HG02970 (cell line): ENCODE results near the gene RBM43.
"Not testable (repeated sequence)": the region's sequence is repeated elsewhere in the genome, so short reads cannot be mapped to it uniquely, and the experiment has no call there.

Source experiments
- ATAC-seq: cut with Tn5 transposase; IDR thresholded peaks from one replicate; pipeline ENCODE4 v1.9.1; 2021; ENCODE audit warnings: mild to moderate bottlenecking, moderate library complexity, moderate number of reproducible peaks; ENCODE audit not compliant: unreplicated experiment, low FRiP score

The RBM43 gene

DNA sequence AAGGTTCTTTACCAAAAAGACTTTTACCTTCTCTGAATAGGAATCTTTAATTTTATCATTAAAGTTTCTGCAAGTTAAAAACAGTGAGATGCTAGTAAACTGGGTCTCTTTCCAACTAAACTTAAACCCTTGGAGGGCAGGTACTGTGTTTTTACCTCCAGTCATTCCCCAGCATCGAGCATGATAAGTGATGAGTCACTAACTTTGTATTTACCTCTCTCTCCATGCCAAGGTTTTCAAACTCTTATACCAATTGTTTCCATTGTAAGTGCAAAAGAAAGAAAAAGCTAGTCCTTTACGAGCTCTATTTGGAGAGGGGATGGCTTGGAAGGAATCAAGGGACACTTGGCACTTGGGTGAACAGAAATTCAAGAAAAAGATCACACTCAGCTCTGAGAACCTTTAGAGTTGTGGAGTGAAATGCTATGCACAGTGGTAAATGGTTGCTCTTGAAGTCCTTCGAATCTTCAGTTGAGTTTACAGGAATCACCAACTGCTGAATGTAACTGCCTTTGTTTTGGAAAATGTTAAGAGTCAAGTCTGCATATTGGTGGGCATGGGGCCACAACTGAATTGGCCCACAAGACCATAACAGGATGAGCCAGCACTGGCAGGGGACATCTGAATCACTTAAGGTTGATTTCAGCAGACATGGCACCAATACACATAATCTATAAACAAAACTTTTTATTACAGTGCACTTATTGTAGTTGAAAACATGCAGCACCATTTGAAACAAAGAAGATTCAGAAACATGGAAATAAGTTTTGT is 8.3 kb upstream of the RBM43 start:
- ATAC-seq: no peak

DNA sequence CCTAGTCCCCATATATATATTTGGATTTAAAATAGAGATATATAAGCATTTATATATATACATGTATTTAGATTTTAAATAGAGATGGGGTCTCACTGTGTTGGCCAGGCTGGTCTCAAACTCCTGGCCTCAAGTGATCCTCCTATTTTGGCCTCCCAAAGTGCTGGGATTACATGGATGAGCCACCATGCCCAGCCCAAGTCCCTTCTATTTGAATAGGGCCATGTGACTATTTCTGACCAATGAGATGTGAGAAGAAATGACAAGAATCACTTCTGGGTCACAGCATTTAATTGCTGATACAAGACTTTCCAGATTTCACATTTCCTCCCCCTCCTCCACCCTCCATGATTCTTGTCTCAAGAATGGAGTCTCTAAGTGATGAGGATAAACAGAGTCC is 6.4 kb upstream of the RBM43 start:
- ATAC-seq: no peak

DNA sequence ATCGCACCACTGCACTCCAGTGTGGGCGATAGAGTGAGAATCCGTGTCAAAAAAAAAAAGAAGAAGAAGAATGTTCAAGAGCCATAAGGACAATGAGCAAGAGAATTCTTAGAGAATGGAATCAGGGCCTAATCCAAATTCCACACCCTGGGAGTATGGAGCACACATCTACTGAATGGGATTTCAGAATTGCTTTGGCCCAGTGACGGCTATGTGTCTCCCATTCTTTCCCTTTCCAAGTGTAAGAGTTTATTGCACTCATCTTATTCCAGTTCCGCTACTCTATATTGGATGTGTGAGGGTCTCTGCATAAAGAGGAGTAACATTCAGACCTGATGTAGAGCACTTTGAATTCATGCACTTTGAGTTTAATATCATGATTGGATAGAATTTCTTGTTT is 5.9 kb upstream of the RBM43 start:
- ATAC-seq: no peak

DNA sequence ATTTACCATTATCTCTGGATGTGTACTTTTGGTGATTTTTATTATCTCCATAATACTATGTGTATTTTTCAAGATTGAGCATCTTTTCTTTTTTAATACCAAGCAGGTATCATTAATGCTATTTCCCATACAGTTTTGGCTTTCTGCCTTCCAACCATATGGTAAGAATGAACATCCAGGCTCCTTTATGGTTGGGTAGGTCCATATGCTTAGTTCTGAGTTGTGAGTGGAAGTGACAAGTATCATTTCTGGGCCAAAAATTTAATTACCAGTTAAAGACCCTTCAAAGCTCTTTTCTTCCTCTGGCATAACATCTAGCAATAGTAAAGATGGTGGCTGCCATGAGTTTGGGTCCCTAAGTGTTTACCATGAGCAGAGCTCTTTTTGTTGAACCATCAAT is 4.3 kb upstream of the RBM43 start:
- ATAC-seq: no peak

DNA sequence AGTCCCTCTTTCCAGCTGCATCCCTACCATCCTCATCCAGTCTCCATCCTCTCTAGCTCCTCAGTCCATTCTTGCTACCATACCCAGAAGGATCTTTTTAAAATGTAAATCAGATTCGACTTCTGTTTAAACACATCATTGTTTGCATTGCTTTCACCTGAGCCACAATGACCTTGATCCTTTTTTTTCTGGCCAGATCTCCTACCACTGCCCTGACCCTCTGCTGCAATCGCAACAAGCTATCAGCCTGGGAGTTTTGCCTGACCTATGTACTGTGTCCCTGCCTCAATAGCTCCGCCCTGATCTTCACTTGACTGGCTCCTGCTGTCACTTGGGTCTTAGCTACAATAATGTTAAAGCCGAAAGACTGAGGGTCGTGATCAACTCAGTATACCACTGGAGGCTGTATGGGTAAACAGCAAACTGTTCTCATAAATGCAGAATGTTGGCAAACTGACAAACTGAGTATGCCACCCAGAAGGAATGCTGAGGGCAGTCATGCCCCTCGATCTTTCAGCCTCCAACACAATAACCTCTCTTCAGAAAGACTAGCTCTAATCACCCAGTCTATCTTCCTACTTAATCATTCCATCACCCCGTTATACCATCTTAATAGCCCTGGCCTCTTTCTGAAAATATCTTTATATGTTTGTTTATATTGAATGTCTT is 2.6 kb upstream of the RBM43 start:
- no peak for ATAC-seq

DNA sequence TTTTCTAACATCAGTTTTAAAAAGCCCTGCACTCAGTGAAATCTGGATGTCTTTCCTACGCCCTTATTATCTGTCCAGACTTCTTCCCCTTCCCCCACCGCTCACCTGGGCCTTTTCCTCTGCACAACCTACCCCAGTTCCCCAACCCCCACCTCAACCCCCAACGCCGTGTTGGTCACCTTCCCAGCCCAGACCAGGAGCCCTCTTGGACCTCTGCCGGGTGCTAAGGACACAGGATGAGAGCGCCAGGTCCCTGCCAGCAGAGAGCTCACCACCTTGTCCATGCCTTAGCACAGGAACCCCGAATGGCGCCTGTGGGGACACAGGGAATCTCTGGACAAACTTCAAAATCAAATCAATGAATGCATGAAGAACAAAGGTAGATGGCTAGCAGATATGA is 966 bp upstream of the RBM43 start:
- no peak for ATAC-seq

DNA sequence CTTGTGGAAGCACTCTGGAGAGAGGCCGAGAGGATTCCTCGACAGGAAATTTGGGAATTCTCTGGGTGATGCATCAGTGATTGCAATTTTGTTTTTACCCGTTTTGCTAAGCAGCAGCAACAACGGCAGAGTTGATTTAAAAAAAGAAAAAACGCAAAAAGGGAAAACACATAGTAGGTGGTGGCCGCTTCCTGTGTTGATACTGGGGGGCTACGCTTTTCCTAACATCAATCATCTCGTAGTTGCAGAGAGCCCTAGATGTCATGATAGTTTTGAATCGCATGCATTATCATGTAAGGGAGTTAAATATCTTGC is 271 bp upstream of the RBM43 start:
- ATAC-seq: no peak

DNA sequence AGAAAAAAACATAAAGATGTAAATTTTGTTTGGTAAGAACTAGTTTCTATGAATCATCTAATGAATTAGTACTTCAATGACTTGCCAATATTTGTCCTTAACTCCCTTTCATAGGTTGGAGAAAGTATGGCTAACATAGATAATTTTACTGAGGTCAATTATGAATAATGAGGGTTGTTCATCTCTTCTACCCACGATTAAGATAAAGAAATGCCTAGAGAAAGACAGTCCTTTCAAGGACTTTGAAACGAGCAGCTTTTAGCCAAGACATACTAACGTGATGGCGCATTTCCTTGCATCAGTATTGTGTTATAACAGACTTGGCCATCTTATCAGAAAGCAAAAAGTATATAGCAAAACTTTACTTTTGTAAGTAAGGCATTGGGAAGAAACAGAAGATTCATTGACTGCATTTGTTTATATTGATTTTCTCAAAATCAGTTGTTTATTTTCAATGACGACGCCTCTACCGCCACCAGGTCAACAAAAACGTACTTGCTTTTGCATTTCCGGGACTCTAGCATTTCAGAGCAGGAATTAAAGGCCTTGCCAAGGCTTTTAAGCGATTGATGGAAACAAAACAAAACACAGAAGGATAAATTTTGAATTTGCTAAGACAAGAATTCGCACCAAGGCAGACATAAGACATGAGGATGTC is 961 bp downstream of the RBM43 start:
- ATAC-seq: no peak

DNA sequence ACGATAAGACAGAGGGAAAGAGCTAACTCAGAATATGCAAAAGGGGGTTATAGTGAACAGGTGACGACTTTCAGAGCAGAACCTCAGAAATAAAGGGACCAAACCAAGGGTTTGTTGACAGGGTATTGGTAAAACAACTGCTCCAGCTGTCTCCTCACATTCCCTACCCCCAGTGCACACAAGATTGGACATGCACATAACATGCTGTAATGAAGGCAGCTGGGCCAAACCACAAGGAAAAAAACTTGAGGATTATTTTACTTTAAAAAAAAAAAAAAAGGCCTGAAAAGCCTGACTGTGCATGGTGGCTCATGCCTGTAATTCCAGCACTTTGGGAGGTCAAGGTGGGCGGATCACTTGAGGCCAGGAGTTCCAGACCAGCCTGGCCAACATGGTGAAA is 3.5 kb downstream of the RBM43 start:
- no peak for ATAC-seq

DNA sequence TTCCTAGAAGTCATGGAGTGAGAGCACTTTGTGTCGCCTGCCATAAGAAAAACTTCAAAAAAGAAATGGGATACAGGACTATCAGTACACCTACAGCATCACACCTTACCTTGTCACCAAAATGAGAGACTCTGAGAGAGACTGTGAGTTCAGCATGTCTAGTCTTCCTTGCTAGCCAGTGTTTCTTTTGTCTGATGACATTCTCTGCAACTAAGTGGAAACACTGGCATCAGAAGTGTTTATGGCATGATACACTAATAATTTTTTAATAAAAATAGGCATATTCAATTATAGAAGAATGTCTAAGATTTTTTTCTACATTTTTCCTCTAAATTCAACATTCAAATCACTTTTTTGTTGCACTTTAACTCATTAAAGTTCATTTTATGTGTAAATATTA is 9.0 kb downstream of the RBM43 start:
- no peak for ATAC-seq

DNA sequence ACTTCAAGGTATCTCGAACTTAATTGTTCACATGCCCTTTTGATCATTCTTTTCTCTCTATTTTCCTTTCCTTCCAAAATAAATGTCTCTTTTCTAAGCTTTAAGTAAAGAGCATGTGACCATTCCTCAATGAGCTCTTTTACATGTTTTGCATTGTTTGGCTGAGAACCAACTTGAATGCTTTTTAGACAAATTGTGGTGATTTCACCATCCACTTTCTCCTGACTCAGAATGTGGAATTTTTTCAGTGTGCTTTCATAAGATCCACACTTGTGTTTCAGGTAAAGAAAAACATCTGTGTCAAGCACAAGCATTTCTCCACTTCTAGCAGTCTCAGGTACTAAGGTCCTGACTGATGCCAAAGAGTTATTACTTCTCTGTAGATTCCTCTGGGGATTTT is 10.7 kb downstream of the RBM43 start:
- ATAC-seq: no peak

DNA sequence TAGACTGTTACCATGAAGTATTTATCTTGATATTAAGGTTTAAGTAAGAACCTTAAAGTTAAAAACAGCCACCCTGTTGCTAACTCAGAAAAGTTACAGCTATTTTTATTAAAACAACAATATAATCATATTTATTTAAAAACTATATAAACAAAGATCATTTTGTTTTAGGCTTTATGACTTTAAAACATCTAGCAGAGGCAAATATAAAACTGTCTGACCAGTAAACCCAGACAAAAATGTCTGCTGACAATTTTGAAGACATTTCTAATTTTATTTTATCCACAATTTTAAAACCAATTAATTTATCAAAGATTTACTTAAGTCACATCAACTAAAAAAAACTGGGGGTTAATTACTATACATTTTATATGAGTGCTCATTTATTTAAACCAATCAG is 14.2 kb downstream of the RBM43 start:
- ATAC-seq: no peak

DNA sequence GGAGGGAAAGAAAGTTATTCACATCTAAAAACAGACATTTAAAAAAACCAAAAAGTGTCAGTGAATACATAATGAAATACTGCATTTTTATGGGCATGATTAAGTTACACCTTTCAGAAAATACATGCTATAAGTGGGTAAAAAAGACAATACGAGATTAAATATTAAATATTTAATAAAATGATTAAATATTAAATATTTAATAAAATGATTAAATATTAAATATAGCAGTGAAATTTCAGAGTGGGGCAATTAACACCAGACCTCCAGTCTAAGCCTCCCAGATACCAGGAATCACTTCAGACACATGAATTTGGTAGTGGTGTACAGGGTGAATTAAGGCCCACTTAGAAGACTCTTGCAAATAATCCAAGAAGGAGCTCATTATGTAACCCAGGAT is 15.5 kb downstream of the RBM43 start:
- ATAC-seq: no peak

DNA sequence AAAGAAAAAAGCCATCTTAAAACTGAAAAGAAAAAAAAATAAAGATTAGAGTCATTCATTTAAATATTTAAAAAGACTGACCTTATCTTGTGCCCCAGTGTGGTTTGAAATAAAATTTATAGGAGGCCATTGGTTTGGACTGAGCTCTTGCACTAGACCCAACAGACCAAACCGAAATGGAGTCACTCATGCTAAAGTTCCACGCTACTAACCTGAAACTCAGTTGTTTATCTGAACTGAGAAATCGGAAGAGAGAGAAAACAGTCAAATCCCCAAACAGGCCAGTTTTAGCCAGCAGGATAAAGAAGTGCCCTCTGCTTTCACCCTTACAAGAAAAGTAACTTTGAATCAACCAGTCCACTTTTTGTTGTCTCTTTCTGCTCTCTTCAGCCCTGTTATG is 18.2 kb downstream of the RBM43 start:
- ATAC-seq: no peak

DNA sequence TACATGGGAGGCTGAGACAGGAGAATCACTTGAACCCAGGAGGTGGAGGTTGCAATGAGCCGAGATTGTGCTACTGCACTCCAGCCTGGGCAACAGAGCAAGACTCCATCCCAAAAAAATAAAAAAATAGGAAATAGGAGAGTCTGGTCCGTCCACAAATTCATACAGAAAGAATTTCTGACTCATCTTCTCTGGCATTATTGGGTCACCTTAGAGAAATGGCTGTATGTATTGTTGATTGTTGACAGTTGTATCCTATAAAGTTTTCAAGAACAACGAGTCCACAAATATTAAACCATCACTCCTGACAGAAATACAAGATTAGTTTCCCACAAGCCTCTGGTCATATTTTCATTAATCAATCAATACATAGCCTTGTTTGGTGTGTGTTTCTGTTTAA is 20.4 kb downstream of the RBM43 start:
- no peak for ATAC-seq

DNA sequence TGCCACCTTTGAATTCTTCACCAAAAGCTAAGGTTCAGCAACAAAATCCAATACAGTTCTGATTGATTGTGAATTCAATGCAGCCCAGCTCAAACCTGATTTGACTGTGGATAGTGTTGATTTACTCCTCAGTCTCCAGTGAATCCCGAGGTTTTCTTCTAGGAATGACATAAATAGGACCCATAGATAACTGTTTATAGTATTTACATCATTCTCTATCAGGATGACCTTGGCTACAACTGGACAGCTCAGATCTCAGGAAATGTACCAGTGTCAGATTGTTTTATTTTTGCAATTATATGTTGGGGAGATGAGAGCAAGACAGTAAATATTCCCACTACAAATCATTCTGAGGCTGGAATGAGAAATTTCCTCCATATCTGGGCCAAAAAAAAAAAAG is 21.2 kb downstream of the RBM43 start:
- no peak for ATAC-seq

DNA sequence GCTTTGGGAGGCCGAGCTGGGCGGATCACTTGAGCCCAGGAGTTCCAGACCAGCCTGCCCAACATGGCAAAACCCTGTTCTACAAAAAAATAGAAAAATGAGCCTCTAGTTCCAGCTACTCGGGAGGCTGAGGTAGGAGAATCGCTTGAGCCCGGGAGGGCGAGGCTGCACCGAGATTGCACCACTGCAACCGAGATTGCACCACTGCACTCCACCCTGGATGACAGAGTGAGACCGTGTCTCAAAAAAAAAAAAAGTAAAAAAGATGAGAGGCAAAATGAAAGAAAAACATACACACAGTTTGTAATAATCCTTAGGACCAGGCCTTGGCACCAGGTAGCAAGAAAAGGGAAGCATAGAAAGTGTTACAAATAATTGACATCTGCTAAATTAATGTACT is 22.0 kb downstream of the RBM43 start:
- ATAC-seq: no peak

DNA sequence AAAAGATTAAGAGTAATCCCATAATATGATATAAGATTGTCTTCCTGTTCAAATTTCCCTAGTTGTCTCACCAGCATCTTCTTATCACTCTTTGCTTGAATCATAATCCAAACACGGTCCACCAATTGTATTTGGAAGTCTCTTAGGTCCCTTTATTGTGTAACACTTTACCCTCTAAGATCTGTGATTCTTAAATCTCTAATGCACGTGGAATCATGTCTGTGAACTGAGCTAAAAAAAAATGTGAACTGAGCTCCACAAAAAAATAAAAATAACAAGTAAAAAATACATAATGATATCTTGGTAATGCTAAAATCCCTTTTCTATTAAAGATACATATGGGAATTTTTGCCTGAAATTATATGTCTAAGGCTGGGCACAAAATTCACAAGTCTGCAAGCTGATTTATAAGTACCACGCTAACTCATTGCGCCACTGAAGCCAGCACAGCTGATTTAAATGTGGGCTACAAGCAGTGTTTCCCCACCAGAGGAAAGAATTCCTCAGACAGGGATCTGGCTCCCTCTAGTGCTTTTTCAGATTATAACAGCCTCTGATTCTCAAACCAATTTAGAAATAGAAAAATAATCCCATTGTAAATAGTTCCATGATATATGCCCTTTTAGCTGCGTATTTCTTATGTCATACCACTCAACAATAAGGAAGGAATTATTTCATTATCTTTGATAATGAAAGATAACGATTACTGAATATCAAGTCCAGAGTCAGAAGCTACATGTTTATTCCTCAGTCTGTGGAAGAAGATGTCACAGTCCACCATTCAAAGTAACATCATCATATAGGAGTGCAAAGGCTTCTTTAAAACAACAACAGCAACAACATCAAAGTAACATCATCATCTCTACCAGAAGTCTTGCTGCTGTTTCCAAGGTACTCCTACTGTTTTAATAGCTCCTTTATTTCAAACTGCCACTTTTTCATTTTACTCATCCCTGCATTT is 22.9 kb downstream of the RBM43 start:
- ATAC-seq: peak; percentile 68

DNA sequence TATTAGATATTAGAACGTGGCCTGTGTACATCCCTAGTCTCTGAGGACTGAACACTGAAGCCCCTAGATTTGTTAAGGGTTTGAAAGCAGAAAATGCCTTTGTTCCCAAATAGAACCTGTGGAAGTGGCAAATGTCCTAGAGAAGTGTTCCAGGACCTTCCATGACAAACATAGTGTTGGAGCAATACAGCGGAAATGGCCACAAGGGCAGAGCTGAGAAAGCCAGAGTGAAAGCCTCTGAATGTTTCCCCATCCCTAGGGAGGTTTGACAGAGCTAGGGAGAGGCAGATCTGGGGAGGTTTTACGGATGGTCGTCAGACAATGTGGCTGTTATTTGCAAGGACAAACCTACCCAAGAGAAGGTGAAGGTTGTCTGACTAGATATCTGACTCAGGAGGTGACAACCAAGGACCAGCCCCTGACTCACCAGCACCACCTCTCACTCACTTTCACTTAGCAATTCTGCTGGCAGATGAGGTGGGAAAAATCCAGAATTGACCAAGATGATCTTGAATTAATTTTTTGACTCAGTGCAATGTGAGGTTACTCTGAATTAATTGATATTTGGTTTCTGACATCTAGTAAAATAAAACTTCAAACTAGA is 24.1 kb downstream of the RBM43 start:
- ATAC-seq: no peak

DNA sequence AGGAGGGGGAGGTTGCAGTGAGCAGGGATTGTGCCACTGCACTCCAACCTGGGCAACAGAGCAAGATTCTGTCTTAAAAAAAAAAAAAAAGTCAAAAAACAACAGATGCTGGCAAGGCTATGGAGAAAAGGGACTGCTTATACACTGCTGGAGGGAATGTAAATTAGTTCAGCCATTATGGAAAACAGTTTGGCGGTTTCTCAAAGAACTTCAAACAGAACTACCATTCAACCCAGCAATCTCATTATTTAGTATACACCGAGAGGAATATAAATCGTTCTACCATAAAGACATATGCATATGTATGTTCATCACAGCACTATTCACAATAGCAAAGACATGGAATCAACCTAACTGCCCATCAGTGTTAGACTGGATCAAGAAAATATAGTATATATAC is 27.9 kb downstream of the RBM43 start:
- not testable (repeated sequence) for ATAC-seq
